ENCODE results near the gene NOL4L. TPM values are rescaled to one million over a fixed set of nuclear protein-coding genes. Genes with fewer than 3 reads are reported as not detected.
A peak's percentile ranks its signal among the peaks of the same experiment; 100 is the strongest.

Gene NOL4L
- total and polyA plus RNA-seq, 10 donors: 3.4 to 45.4 (median 28.6) TPM

- Histone ChIP-seq H3K9me3 (no peaks in the 10 kb centered on the region), H3K4me1 (peaks cover 51 to 100% (median 88%) of the 10 kb centered on the region in 6 donors), H3K36me3 (peaks cover 0 to 54% (median 5%) of the 10 kb centered on the region in 6 donors), H3K27me3 (replicated peaks in 1 of 7) (no peaks in the 10 kb centered on the region), H3K27ac (peak overlapping the region; percentile 46 to 80 (median 74)), H3K4me3 (no peak overlapping the region)
- TF ChIP-seq, protein P1, sequence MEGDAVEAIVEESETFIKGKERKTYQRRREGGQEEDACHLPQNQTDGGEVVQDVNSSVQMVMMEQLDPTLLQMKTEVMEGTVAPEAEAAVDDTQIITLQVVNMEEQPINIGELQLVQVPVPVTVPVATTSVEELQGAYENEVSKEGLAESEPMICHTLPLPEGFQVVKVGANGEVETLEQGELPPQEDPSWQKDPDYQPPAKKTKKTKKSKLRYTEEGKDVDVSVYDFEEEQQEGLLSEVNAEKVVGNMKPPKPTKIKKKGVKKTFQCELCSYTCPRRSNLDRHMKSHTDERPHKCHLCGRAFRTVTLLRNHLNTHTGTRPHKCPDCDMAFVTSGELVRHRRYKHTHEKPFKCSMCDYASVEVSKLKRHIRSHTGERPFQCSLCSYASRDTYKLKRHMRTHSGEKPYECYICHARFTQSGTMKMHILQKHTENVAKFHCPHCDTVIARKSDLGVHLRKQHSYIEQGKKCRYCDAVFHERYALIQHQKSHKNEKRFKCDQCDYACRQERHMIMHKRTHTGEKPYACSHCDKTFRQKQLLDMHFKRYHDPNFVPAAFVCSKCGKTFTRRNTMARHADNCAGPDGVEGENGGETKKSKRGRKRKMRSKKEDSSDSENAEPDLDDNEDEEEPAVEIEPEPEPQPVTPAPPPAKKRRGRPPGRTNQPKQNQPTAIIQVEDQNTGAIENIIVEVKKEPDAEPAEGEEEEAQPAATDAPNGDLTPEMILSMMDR (IDR thresholded peaks at IDR 0.05 in 8 of 11, conservative IDR thresholded peaks at IDR 0.05 in 3 of 11): peak in 10 of 11 experiments; percentile 40 to 80 (median 72)
- TF ChIP-seq POLR2AphosphoS5 (IDR thresholded peaks at IDR 0.05): peak; percentile 88 to 89 (median 88)
- no peak for TF ChIP-seq POLR2A (IDR thresholded peaks at IDR 0.05)
- DNase-seq: peak; percentile 89
- intact Hi-C loops (cut with DNase I; ENCODE audit: low total_unique reads): no loop called here
- WGBS, 5 donors: 29 to 51% (median 40%) methylated on average over 13 to 27 of the region's 27 CpGs
Observed at GRCh38 chr20:32470025-32470861, 114.9 kb downstream of the NOL4L start.

GRCh38 chr20:32468860-32469259 is 116.3 kb downstream of the NOL4L start:
- no peak for DNase-seq
- Histone ChIP-seq H3K4me3 (no peak overlapping the region), H3K27ac (peak overlapping the region in 6 of 8 donors; percentile 58 to 80 (median 78)), H3K36me3 (peaks cover 0 to 47% (median 3%) of the 10 kb centered on the region in 6 donors), H3K4me1 (peaks cover 50 to 100% (median 86%) of the 10 kb centered on the region in 6 donors), H3K9me3 (no peaks in the 10 kb centered on the region), H3K27me3 (replicated peaks in 1 of 7) (no peaks in the 10 kb centered on the region)
- peak in 1 of 3 donors; percentile 26 for TF ChIP-seq POLR2AphosphoS5 (IDR thresholded peaks at IDR 0.05)
- TF ChIP-seq POLR2A (IDR thresholded peaks at IDR 0.05): no peak
- TF ChIP-seq, protein P1 (IDR thresholded peaks at IDR 0.05 in 8 of 11, conservative IDR thresholded peaks at IDR 0.05 in 3 of 11): no peak
- intact Hi-C loops (cut with DNase I; ENCODE audit: low total_unique reads): no loop called here
- WGBS, 5 donors: 52 to 70% (median 54%) methylated on average over 7 of the region's 7 CpGs

DNA sequence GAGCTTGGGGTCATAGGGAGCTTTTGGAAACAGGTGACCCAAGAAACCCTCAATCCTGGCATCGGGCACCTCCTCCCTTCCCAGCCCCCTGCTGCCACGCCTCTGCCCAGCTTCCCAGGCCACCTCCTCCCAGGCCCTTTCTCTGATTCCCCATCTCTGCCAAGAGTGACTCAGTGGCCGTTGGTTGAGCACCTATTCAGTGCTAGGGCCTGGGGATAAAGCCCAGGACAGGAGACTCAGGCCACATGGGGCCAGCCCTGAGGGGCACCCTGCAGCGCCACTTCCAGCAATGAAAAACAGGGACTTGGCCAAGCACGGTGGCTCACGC is 116.9 kb downstream of the NOL4L start:
- peaks cover 52 to 100% (median 84%) of the 10 kb centered on the region in 6 donors for H3K4me1 ChIP-seq
- intact Hi-C loops (cut with DNase I; ENCODE audit: low total_unique reads): no loop called here
- no peak overlapping the region for H3K4me3 ChIP-seq
- H3K9me3 ChIP-seq: no peaks in the 10 kb centered on the region
- TF ChIP-seq POLR2AphosphoS5 (IDR thresholded peaks at IDR 0.05) (no peak), POLR2A (IDR thresholded peaks at IDR 0.05) (no peak)
- TF ChIP-seq, protein P1 (IDR thresholded peaks at IDR 0.05 in 8 of 11, conservative IDR thresholded peaks at IDR 0.05 in 3 of 11): no peak
- H3K27me3 ChIP-seq (replicated peaks in 1 of 7): no peaks in the 10 kb centered on the region
- DNase-seq: no peak
- peaks cover 0 to 47% (median 2%) of the 10 kb centered on the region in 6 donors for H3K36me3 ChIP-seq
- 85 to 92% (median 88%) methylated on average over 5 to 6 of the region's 6 CpGs for WGBS, 5 donors
- H3K27ac ChIP-seq: peak overlapping the region in 6 of 8 donors; percentile 22 to 80 (median 68)
